GM10266 (cell line): ENCODE data around the gene NUP93.

Source experiments
- DNase-seq: peaks from one replicate; pipeline ENCODE4 v3.0.0; 2012; ENCODE audit errors: extremely low spot score
- TF ChIP-seq, protein P1 (sequence below): IDR thresholded peaks from 2 replicates; pipeline ENCODE4 v1.5.1; 2012; ENCODE audit warnings: mild to moderate bottlenecking, low read depth; ENCODE audit not compliant: control insufficient read depth, insufficient read depth; ENCODE audit errors: missing control alignments

The NUP93 gene

DNA sequence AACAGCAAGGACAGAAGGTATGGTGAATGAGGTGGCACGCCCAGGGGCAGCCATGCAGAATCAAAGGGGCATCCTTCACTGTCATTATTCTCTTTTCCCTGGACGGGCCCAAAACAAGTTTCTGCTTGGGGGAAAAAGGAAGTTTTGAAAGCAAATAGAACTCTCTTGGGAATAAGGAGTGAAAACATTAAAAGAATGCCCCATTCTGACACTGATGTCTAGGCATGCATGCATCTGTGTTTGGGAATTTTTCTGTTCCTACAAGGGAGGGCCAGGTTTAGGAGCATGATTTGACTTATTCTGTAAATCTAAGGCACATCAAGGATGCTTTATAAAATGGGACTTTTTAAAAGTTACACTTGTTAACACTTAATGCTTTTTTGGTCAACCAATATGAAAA, 100.7 kb downstream of the NUP93 start:
- TF ChIP-seq, protein P1, sequence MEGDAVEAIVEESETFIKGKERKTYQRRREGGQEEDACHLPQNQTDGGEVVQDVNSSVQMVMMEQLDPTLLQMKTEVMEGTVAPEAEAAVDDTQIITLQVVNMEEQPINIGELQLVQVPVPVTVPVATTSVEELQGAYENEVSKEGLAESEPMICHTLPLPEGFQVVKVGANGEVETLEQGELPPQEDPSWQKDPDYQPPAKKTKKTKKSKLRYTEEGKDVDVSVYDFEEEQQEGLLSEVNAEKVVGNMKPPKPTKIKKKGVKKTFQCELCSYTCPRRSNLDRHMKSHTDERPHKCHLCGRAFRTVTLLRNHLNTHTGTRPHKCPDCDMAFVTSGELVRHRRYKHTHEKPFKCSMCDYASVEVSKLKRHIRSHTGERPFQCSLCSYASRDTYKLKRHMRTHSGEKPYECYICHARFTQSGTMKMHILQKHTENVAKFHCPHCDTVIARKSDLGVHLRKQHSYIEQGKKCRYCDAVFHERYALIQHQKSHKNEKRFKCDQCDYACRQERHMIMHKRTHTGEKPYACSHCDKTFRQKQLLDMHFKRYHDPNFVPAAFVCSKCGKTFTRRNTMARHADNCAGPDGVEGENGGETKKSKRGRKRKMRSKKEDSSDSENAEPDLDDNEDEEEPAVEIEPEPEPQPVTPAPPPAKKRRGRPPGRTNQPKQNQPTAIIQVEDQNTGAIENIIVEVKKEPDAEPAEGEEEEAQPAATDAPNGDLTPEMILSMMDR = no peak
- DNase-seq = no peak

DNA sequence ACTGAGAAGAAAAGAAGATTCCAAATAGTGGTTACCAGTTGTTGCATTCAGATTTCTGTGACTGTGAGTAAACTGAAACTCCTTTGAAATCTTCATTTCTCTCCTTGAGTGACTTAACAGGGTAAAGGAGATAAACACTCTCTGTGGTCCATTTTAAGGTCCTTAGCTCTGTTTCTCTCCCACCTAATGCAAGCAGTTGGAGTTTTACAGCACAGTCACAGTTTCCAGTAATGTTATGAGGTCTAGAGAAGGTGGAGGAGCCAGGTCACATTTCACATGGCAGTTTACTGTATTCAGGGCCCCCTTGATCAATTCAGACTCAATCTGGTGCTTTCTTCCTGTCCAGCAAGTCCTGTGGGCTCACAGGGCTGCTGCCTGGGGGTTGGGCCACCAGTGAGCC, 102.8 kb downstream of the NUP93 start:
- DNase-seq = no peak
- TF ChIP-seq, protein P1 = no peak

DNA sequence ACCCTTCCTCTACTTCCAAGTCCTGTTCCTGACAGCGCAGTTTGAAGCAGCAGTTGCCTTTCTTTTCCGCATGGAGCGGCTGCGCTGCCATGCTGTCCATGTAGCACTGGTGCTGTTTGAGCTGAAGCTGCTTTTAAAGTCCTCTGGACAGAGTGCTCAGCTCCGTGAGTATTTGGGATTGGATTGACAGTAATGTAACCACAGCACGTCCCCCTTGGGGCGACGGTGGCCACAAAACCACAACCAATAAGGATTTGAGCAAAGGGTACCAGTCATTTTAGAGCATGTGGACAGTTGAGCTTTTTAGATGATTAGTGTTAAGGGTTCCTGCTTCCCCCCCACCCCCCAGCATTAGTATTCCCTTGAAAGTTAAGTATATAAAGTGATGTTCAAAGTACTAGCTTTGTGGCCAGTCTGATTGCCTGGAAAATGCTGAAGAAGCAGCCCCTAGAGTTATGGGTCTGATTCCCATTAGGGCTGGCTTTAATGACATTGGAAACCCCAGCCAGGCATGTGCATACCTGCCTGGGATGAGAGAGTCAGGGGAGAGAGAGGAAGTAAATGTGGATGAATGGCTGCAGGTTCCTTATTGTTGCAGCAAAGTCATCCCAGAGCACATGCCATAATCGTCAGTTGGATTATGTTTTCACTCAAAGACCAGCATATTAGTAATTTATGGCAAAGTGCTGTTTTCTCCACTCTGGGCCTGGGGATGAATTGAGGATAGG, 103.5 kb downstream of the NUP93 start:
- no peak for DNase-seq
- TF ChIP-seq, protein P1 = no peak

DNA sequence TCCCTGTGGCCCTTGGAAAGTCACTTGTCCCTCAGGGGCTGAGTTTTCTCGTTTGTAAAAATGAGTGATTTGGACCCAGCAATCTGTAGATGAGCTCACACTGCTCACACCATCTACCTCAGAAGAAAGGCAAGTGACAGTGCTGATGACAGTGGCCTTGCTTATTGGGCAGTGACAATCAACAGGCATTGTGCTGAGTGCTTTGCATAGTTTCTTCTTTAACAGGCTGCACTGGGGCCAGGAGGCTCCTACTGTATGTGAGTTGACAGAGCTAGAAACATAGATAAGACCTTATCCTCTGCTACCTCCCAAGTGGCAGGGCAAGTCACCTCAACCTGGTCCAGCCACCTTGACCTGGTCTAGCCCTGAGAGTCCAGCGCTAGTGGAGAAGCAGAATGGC, 105.4 kb downstream of the NUP93 start:
- TF ChIP-seq, protein P1 = no peak
- DNase-seq = no peak

DNA sequence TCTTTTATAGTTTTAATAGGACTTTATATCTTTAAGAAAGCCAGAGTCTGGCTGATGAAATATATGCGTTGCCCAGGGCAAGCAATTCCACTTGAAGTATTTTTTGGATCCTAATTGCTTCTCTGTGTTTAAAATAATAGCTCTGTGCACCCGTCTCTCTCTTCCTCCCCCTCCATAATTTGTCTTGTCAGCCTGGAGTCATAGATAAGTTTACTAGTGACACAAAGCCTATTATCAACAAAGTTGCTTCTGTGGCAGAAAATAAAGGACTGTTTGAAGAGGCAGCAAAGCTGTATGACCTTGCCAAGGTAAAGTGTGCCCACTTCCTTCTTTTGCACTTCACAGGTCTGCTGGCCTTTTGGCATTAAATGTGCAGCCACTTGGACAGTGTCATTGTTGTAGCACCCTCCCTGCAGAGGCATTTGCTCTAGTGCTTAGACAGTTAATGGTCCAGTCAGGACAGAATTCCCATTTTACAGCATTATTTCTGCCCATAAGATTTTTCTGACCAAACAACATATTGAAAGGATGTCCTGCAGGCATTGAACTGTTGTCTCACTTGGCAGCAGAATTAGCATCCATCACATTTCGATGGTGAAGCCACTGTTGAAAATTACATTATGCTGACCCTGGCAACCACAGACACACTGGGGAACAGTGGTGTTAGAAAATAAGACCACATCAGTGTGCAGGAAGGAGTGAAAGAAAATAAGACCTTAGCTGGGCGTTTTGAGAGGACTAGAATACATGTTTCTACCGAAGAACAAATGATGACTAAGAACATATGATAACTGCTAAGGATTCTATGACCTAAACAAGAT, 106.7 kb downstream of the NUP93 start:
- TF ChIP-seq, protein P1 = no peak

DNA sequence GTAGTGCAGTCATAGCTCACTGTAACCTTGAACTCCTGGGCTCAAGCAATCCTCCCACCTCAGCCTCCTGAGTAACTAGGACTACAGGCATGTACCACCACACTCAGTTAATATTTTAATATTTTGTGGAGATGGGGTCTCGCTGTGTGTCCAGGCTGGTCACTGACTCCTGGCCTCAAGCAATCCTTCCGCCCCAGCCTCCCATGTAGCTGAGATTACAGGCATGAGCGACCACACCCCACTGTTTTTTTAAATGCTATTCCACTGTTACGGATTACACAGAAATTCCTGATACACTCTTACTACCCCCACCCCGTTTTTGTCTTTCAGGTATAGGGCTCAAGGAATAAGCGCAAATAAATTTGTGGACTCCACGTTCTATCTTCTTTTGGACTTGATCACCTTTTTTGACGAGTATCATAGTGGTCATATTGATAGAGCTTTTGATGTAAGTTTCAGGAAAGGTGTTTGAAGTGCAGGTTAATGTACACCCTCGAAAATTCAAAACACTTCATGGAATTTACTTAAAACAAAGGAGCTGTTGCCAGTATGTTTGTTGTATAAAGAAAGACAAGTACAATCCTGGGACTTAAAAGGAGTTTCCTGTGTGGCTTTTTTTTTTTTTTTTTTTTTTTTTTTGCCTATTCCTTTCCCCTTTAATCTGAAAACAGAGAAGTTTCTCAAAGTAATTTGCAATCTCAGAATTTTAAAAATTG, 108.9 kb downstream of the NUP93 start:
- no peak for DNase-seq
- TF ChIP-seq, protein P1 = no peak

More for the DNA sequence above, 106.7 kb downstream of the NUP93 start:
- DNase-seq = no peak
